IPS DF 4.7 (cell line): ENCODE results near the gene CILP.

ENCODE experiments used
- DNase-seq: peaks from one replicate; pipeline ENCODE4 v3.0.0-alpha.2; 2013; ENCODE audit warnings: low spot score; ENCODE audit errors: extremely low read depth

Gene CILP

DNA sequence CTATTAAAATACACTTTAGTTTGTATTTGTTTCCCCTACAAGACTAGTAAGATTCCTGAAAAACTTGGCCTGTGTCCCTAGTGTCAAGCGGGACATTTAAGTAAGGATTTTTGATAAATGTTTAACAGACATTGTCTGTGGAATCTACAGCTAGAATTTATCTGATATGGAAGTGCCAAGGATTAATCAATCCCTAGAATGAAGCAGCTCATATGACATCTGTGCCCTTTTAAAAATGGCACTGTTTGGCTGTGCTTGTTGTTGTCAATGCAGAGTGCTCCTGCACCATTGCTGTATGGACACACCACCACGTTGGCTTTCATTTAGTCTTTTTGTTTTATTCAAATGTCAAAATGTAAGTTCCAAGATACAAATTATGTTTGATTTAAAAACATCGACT, 63.4 kb downstream of the CILP start:
- DNase-seq = no peak

DNA sequence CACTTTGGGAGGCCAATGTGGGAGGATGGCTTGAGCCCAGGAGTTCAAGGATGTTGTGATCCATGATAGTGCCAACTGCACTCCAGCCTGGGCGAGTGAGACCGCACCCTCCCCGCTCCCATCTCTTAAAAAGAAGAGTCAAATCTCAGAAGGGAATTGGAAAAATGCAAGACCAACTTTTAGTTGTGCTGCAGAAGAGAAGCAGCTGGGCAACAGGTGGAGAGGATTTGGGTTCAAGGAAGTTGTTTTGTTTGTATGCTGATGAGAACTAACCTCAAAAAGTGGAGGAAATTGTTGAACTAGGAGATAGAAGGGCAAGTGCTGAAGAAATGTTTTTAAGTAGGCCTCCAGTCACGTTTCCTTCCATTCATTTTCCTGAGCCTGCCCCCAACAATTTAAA, 64.8 kb downstream of the CILP start:
- no peak for DNase-seq
